ENCODE results near the gene RNLS.
"Not testable (repeated sequence)": the region's sequence is repeated elsewhere in the genome, so short reads cannot be mapped to it uniquely, and the experiment has no call there.

RNLS gene

GRCh38 chr10:88490231-88490980 lies 92.7 kb downstream of the RNLS start:
- ATAC-seq: no peak
- TF ChIP-seq PPARA (CRISPR knock-in tag; IDR thresholded peaks at IDR 0.05; ENCODE audit: borderline replicate concordance) (no peak), ISL1 (CRISPR knock-in tag; IDR thresholded peaks at IDR 0.05) (peak; percentile 78)

GRCh38 chr10:88489107-88489506 lies 94.0 kb downstream of the RNLS start:
- ATAC-seq: no peak; the same call in 2 of the 3 replicates
- TF ChIP-seq TCF4 (CRISPR knock-in tag; IDR thresholded peaks at IDR 0.05; ENCODE audit: borderline replicate concordance) (no peak), BACH2 (CRISPR knock-in tag; IDR thresholded peaks at IDR 0.05; ENCODE audit: borderline replicate concordance) (no peak), ZC3H10 (CRISPR knock-in tag; IDR thresholded peaks at IDR 0.05) (no peak), PPARA (CRISPR knock-in tag; IDR thresholded peaks at IDR 0.05; ENCODE audit: borderline replicate concordance) (no peak), SNAI2 (CRISPR knock-in tag; IDR thresholded peaks at IDR 0.05) (no peak), ZNF70 (CRISPR knock-in tag; IDR thresholded peaks at IDR 0.05) (no peak), ZFP30 (CRISPR knock-in tag; IDR thresholded peaks at IDR 0.05) (no peak), TOX (CRISPR knock-in tag; IDR thresholded peaks at IDR 0.05; ENCODE audit: borderline replicate concordance) (no peak), TSHZ2 (CRISPR knock-in tag; IDR thresholded peaks at IDR 0.05) (no peak), ISL1 (CRISPR knock-in tag; IDR thresholded peaks at IDR 0.05) (no peak), ZFP3 (CRISPR knock-in tag; IDR thresholded peaks at IDR 0.05) (no peak), CREB5 (CRISPR knock-in tag; IDR thresholded peaks at IDR 0.05; ENCODE audit: low read depth) (no peak), OSR1 (CRISPR knock-in tag; IDR thresholded peaks at IDR 0.05) (no peak)

- ATAC-seq: not testable (repeated sequence)
Observed at GRCh38 chr10:88486816-88487215, 96.3 kb downstream of the RNLS start.

GRCh38 chr10:88482220-88482619 lies 100.9 kb downstream of the RNLS start:
- no peak for TF ChIP-seq ZNF8 (CRISPR knock-in tag; IDR thresholded peaks at IDR 0.05)
- no peak for TF ChIP-seq PATZ1 (CRISPR knock-in tag; IDR thresholded peaks at IDR 0.05; ENCODE audit: borderline replicate concordance)
- no peak for TF ChIP-seq RARB (CRISPR knock-in tag; IDR thresholded peaks at IDR 0.05)
- TF ChIP-seq POU6F1 (CRISPR knock-in tag; IDR thresholded peaks at IDR 0.05; ENCODE audit: borderline replicate concordance, low read depth): no peak
- TF ChIP-seq ZFP3 (CRISPR knock-in tag; IDR thresholded peaks at IDR 0.05): no peak
- no peak for TF ChIP-seq TOX (CRISPR knock-in tag; IDR thresholded peaks at IDR 0.05; ENCODE audit: borderline replicate concordance)
- TF ChIP-seq ZFP30 (CRISPR knock-in tag; IDR thresholded peaks at IDR 0.05): peak; percentile 92
- ATAC-seq: no peak

More at GRCh38 chr10:88486816-88487215, 96.3 kb downstream of the RNLS start:
- TF ChIP-seq ZNF8 (CRISPR knock-in tag; IDR thresholded peaks at IDR 0.05): peak; percentile 79

- TF ChIP-seq ARNTL (CRISPR knock-in tag; IDR thresholded peaks at IDR 0.05; ENCODE audit: borderline replicate concordance, low read depth) (no peak), CSRNP3 (CRISPR knock-in tag; IDR thresholded peaks at IDR 0.05) (no peak), GLIS3 (CRISPR knock-in tag; IDR thresholded peaks at IDR 0.05) (no peak), ZFP30 (CRISPR knock-in tag; IDR thresholded peaks at IDR 0.05) (no peak), OSR1 (CRISPR knock-in tag; IDR thresholded peaks at IDR 0.05) (no peak), ZC3H10 (CRISPR knock-in tag; IDR thresholded peaks at IDR 0.05) (no peak), POU6F1 (CRISPR knock-in tag; IDR thresholded peaks at IDR 0.05; ENCODE audit: borderline replicate concordance, low read depth) (no peak), RARB (CRISPR knock-in tag; IDR thresholded peaks at IDR 0.05) (no peak)
- no peak for ATAC-seq
Observed at GRCh38 chr10:88478256-88478655, 104.9 kb downstream of the RNLS start.

Measured in SK-N-SH treated with all-trans-retinoic acid at 6 μM for 48 hours (cell line).